CD4-positive, alpha-beta T cell treated with Interleukin-17A for 1 hour (primary cell): ENCODE data around the gene ETS2.

Source experiments
- DNase-seq: peaks from one replicate; pipeline ENCODE4 v3.0.0-alpha.2; 2020

ETS2 gene

DNA sequence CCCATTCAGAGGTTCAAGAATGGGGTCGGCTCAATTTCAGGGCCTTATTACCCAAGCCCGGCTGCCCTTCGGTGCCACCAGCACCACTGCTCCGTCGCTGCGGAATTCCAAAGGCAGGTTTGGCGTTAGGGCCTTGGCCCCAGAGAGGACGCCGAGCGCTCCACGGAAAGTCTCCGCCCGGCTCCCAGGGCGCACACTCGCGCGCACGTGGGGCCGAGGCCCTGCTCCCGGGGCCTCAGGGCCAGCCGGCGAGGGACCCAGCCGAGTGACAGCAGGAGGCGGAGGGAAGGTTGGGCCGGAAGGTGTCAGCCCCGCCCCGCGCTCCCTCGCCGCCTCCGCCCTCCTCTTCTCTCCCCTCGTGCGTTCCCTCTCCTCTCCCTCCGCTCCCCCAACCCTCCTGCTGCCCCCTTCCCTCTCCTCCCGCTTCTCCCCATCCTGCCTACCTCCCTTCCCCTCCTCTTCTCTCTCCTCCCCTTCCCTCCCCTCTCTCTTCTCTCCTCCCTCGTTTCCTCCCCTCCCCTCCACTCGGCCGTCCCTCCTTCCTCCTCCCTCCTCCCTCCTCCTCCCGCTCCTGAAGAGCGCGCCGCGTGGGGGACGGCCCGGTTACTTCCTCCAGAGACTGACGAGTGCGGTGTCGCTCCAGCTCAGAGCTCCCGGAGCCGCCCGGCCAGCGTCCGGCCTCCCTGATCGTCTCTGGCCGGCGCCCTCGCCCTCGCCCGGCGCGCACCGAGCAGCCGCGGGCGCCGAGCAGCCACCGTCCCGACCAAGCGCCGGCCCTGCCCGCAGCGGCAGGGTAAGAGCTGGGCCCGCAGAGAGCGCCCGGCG lies at the start of gene ETS2:
ETS2 (plus strand) TSS at position 602 of the 825 bp plus-strand sequence. CDS start 4,106 bp downstream, outside the sequence.
- DNase-seq, result peak; percentile 77

DNA sequence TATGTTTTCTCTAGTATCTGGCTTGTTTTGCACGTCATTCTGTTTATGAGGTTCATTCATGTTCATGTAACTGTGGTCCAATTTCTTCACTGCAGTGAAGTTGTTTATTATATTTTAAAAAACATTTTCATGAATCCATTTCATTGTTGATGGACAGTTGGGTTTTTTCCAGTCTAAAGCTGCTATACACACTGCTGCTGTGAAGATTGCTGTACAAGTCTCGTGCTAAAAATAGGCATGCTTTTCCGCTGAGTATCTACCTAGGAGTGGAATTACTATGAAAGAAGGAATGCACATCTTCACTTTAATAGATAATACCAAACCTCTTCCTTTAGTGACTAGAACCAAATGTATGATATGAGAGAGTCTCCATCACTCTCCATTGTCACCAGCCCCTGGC lies 49.0 kb upstream of the ETS2 start:
- DNase-seq, result no peak

DNA sequence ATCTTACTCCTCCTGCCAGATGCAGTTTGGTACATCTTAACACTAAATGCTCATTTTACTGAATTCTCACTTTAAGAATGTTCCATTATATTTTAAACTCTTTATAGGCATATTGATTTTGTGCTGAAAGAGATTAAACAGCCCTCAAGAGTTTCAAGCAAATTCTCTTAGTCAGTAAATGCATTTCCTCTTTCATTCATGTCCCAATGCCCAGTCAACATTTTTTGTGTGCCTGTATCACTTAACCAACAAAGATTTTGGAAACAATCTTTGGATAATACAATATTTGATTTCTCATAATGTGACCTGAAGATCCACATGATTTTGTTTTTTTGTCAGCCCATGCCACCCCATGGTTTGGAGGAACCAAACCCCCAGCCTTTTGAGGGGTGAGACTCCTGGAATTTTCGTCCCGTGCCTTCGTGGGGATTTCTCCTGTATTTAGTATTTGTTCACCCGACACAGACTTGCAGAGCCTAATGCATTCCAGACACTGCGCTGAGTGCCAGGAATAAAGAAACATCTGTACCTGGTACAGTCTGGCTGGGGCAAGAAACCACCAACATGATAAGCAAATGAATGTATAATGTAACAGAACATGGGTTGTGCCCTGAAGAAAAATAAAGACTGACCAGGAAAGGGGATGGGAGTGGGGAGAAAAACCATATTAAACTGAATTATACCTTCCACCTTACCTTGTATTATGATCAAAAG lies 47.1 kb upstream of the ETS2 start:
- no peak for DNase-seq

DNA sequence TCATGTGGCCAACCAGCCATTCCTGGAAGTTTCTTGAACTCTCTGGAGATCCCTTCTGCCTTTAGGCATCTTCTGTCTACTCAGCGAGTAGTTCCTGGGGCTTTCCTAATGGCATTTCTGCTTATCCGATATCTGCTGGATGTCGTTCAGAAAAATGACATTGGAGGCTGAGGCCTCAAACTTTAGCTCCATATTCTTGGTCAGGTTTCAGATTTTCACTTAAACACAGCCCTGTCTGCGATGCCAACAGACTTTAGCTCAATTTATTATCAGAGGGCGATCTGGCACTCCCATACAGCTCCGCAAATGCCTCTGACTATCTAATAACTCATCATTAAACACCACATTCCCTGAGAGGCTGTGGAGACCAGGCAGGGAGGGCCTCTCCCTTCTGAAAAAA lies 46.3 kb upstream of the ETS2 start:
- no peak for DNase-seq

DNA sequence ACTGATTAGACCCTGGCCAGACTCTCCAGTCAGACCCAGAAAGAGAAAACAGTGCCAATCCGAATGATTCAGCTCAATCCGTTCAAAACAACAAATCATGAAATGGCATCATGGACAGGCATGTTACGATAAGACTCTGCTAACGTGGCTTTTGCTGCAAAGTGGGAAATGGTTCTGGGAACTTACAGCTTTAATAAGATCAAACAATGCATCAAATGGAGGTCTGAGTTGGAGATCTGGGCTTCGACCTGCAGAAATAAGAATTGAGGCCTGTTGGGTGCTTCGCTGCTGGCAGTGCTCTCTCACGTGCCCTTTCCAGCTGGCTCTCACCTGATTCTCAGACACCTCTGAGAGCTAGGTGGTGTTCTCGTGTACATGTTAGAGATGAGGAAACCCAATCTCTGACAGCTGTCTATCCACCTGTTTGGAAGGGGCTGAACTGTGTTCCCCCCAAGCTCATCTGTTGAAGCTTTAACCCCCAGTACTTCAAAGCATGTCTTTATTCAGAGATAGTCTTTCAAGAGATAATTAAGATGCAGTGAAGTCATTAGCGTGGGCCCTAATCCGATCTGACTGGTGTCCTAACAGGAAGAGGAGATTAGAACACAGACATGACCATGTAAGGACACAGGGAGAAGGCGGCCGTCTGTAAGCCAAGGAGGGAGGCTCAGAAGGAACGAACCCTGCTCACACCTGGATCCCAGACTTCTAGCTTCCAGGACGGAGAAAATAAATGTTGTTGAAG lies 45.5 kb upstream of the ETS2 start:
- DNase-seq, result no peak

DNA sequence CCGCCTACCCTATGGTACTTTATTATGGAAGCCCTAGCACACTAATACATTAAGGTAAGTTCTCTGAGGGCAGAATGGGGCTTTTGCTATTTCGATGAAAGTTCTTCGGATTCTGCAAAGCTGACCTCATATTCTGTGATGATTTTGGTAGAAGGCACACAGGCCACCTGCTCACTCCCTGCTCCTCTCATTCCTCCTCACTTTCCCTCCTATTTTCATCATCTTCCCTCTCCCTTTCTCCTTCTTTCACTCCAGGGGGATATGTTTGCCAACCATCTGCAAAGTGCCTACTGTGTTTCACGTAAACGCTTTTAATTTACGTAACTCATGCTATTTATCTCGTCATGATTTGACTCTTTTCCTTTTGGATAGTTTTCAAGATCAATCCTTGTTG lies 45.0 kb upstream of the ETS2 start:
- DNase-seq, result no peak

DNA sequence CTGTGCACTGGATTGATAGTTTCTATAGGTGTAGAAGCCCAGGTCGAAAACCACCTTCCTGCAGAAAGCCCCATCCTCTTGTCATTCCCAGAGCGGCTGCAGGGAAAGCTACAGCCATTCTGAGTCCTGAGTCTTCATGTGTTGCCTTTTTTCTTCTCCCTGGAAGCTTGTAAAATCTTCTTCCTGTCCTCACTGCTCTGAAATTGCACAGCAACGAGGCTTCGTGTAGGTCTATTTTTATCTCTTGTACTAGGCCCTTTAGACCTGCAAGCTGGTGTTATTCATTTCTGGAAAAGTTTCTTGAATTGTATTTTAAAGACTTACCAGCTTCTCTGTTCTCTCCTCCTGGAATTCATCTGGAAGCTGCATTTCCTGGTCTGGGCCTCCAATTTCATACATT lies 44.2 kb upstream of the ETS2 start:
- DNase-seq, result no peak

DNA sequence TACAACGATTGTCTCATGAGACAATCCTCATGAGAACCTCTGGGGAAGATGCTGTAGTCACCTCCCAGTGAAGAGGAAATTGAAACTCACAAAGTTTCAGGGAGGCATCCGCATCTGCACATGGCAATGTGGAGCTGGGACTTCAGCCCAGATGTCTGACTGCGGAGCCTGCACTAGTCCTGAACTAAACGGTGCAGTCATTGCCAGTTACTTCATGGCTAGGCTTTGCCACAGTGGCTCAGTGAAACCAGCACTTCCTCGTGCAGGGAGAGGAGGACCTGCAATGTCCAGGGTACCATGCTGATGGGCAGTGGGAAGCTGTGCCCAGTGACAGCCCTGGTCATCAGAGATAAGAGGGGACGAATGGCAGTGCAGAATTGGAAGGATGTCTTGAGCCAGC lies 40.7 kb upstream of the ETS2 start:
- no peak for DNase-seq

DNA sequence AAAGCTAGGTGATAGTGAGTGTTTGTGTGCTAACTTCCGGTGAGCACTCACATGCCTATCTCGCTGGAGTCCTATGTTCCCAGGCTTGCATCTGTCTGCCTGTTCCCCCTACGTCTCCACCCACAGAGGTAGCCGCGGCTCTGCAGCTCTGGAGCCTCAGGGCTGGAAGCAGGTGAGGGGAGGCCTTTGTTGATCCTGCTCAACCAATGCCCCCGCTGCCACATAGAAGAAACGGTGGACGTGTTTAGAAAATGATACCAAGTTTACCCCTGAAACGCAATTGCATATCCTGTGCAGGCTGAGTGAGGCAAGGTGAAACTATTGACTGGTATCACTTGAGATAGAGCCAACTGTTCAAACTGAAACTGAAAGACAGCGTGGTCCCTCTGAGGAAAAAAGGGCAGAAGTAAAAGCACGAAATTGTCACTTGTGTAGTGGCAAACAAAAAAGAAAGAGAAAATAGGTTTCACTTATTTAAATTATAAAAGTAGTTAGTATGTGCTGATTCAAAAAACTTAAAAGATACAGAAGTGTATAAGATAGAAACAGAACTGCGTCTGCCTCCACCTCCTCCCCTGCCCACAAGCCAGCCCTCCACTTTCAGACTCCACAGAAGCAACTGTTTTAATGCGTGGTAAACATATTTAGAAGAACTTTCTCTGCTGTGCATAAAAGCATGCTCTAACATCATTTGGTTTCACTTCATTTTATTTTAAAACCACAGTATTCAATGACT lies 38.6 kb upstream of the ETS2 start:
- peak; percentile 78 for DNase-seq

DNA sequence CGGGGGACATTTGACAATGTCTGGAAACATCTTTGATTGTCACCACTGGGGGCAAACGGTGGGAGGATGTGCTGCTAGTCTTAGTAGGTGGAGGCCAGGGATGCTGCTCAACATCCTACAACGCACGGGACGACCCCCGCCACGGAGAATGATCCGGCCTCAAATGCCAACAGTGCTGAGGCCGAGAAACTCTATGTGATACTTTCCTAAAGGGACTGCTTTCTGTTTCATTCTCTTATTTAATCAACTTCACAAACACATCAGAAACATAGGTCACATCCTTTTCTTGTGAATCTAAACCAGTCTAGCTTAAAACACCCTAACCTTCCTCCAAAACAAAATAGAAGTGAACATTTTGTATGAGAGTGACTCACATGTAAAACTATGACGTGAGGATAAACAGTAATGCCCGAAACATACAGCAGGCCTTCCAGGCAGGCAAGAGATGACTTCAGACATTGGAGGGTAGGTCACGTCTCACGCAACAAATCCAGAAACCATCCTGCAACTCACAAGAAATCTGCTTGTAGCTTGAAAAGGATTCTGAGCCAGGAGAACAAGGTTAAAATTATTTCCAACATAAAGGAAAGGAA lies 37.2 kb upstream of the ETS2 start:
- DNase-seq, result peak; percentile 42

DNA sequence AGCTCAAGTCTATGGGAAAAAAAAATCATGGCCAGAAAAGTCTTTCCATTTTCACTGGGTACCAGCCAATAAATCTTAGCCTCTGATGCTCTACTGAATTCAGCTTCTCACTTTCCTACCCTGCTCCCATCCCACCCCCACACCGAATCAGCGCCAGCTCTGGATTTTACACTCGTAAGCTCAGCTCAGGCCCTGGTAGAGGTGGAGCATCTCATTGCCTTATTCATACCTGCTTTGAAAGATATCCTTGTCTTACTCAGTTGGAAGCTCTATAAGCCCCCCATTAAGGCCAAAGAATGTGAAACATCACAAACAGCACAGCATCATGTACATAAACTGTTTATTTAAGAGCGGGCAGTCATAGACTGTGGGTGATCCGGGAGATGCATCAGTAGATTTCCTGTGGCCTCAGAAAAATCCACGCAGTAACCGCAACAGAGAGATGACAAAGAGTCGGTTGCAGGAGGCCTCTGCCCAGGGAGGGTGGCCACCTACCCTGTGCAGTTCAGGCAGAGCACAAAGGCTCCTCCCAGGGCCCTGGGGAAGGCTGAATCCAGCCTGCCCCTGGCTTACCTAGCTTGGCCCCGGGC lies 36.4 kb upstream of the ETS2 start:
- DNase-seq, result no peak

DNA sequence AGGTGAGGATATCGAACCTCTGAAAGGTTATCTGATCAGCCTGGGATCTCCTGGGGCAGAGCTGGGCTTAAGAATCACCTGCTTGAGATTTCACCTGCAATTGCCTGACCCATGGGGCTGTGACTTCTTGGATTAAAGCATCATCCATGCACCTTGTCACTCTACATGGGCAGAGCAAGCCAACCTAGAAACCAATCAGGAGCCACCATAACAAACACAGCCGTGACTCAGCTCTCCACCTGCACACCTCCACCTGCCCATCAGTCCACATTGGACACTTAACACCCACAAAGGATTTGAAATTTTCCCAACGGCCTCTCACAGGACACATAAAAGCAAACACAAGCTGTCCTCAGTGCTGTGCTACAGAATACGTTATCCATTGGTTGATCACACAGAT lies 35.1 kb upstream of the ETS2 start:
- no peak for DNase-seq

DNA sequence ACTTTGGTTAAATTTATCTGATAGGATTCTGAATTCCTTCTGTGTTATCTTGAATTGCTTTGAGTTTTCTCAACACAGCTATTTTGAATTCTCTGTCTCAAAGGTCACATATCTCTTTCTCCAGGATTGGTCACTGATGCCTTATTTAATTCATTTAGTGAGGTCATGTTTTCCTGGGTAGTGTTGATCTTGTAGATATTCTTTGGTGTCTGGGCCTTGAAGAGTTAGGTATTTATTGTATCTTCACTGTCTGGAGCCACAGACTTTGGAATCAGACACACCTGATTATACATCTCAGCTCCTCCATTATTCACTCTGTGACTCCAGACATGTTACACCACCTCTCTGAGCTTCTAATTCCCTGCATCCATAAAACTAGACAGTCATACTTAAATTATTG lies 34.2 kb upstream of the ETS2 start:
- no peak for DNase-seq

DNA sequence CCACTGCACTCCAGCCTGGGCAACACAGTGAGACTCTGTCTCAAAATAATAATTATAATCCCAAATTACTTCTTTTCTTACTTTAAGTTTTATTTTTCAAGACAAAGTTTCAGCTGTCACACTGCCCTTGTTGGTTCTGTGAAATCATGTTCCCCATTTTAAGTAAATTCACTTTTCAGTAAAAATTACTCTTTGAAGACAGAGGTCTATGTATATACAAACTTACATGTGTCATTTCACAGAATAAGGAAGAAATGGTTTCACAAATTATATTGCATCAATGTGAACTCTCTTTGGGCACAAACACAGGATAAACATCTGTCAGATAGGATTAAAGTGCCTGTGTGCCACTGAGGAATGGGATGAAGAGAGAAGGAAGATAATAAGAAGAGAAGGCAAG lies 33.1 kb upstream of the ETS2 start:
- no peak for DNase-seq

DNA sequence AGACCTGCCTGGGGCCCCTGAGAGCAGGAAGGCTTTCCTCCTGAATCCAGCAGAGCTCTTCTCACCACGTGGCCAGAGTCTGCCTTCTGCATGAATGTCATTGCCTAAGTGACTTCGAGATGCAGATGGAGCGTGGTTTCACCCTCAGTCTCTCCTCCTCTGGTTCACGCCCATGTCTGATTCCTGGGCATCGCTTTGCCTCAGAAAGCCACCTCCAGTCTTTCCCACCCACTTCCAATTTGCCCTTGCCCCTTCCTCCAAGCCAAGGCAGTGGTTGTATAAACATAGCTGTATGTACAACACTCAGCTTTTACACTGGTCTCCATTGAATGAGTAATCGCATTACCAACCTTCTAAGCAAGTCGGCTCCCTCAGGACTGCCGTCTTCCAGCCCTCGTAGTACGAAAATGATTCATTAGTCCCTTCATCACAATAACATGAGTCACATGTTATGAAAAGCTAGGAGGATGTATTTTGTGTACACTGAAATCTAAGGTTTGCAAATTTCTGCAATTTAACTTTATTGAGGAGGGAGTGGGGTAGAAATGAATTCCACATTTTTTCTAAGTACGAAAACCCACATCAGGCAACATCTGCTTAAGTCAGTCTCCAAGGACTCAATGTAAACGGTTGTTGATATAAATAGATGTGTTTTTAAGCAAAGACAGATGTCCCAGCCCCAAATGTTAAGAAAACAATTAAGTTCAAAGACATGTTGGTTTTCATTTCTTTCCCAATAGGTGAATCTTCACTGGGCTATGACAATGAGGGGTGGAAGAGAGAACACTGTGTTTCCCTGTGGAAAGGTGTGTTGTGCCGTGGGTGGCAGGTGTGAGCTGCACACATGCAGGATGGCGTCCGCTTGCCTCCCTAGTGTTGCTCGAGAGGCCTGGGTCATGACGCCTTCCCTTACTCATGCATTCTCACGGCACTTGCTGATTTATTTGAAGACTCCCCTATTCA lies 32.3 kb upstream of the ETS2 start:
- no peak for DNase-seq

DNA sequence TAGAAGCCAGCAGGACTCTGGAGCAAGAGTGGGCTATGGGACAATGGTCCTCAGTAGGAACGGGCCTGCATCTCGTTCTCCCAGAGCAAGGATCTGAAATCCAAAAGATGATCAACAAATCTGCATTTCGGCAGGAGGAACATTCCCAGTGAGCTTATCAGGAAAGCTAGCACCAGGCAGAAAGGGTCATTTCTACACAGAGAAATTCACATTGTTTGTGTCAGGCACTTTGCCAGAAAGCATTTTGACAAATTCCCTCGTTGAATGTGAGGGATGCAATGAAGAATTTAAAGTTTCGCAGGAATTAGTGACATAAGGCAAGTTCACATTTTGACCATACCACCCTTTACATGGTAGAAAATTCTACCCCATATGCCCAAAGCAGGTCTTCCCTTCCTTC lies 31.6 kb upstream of the ETS2 start:
- no peak for DNase-seq

DNA sequence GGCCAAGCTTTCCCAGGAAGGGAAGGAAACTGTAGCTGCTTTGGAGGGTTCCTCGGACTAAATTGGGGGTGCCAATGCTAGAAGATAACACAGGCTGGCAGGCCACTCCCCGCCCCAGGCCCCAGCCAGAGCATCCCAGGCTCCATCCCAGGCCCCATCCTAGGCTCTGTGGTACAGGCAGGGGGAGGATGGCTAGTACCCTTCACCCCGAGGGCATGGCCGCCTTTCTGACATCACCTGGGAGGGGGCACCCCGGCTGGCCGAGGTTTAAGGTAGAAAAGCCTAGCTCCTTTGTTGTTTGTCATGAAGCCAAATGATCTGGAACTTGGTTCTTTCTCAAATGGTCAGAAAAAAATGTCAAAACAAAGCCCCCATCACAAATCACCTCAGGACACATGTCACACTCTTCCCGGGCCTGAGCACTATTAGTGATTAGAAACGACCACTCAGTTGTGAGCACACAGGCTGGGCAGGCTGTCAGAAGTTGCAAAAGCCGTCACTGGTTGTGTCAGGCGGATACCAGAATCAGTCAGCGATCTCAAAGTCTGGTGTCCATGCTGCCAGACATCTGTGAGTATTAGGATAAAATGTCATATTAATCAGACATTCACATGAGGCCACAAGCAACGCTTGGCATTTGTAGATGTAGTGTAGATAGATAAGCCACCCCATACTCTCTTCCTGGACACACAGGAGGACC lies 31.0 kb upstream of the ETS2 start:
- no peak for DNase-seq

DNA sequence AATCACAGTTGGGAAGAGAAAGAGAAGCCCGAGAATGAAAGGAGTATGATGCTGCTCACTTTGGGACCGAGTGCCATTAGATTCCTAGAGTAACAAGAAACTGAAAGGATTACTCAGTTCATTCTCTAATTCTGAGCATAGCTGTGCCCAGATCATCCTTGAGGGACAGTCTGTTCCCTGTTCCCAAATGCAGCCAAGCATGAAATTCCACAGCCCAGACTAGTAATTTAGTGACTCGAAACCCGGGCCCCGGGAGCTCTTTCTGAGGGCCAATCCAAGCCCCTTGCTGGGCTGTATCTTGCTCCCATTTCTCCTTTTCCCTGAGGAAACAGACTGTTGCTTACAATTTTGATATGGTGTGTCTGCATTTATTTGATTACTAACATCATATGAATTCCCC lies 30.0 kb upstream of the ETS2 start:
- no peak for DNase-seq

DNA sequence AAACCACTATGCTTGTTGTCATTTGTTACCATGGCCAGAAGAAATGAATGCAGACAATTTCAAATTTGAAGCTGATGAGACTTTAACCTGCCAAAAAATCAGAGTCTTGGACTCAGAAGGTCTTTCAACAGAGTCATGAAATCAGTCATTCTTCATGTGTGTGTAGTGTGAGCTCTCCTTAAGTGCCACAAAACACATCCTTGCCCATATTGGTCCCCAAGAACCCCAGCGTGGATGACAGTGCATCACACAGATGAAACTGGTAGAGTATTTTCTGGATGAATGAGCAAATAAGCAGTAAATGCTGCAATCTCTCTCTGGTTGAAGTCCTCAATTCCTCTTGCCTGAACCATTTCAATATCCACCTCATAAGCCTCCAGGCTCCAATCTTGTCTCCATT lies 28.7 kb upstream of the ETS2 start:
- DNase-seq, result no peak

DNA sequence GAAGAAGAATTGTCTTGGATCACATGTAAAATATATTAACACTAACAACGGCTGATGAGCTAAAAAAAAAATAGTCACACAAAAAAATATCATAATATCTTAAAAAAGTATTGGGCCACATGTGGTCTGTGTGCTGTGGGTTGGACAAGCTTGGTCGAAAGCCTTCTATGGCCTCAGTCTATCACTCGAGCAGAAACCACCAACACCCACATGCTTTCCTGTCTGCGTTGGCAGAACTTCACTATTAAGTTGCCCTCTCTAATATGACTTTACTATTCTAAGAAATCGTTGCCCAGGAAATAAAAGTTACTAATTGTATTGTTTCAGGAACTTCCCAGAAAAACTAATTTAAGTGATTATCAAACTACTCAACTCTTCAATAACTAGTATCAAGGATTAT lies 28.2 kb upstream of the ETS2 start:
- DNase-seq, result peak; percentile 21
